ENCODE results near the gene ELOVL3.

GRCh38 chr10:102241444-102242117 lies 15.5 kb downstream of the ELOVL3 start, which contains the start of gene PITX3:
- no peak for TF ChIP-seq CTCF (conservative IDR thresholded peaks at IDR 0.05; ENCODE audit: low read length)
- TF ChIP-seq EZH2phosphoT487 (IDR thresholded peaks at IDR 0.05; ENCODE audit: borderline replicate concordance, low read depth, low read length) = no peak

All from OCI-LY7 (cell line).